SH-SY5Y (cell line): ENCODE results near the gene MRPL52.

Source experiments
- GATA2 ChIP-seq: IDR thresholded peaks from 2 replicates; pipeline ENCODE4 v1.6.1; 2011; ENCODE audit warnings: mild to moderate bottlenecking, low read depth, low read length
- GATA3 ChIP-seq: IDR thresholded peaks from 2 replicates; pipeline ENCODE4 v1.6.1; 2011; ENCODE audit warnings: low read depth, mild to moderate bottlenecking, low read length, moderate library complexity

- no peak for TF ChIP-seq GATA2
- no peak for TF ChIP-seq GATA3
Observed at GRCh38 chr14:22837114-22837749, 7.5 kb downstream of the MRPL52 start.
